ENCODE measurements around the gene LEFTY1.

The LEFTY1 gene

GRCh38 chr1:225870911-225871310 is 18.0 kb downstream of the LEFTY1 start:
- no peak for DNase-seq (ENCODE audit: low spot score)
- H2BK12ac ChIP-seq (ENCODE audit: low read length), result no peak overlapping the region
- no peak overlapping the region for H2AFZ ChIP-seq (ENCODE audit: low read length)
- no peak overlapping the region for H2BK15ac ChIP-seq (ENCODE audit: low read length)
- no peak overlapping the region for H3K4me3 ChIP-seq (ENCODE audit: low read length in 2 of 2)
- H3K14ac ChIP-seq (ENCODE audit: low read length), result no peak overlapping the region
- no peaks in the 10 kb centered on the region for H3K27me3 ChIP-seq (ENCODE audit: control insufficient read depth in 3 of 3, insufficient read depth in 3 of 3, low read depth in 1 of 3, low read length in 3 of 3)
- no peak overlapping the region for H3K4ac ChIP-seq (ENCODE audit: low read length)
- H3K9me3 ChIP-seq (replicated peaks in 1 of 2; ENCODE audit: control insufficient read depth in 2 of 2, insufficient read depth in 1 of 2, low read depth in 1 of 2, low read length in 2 of 2), result no peaks in the 10 kb centered on the region
- no peak overlapping the region for H2BK5ac ChIP-seq (ENCODE audit: low read length)
- no peak overlapping the region for H2AK5ac ChIP-seq (ENCODE audit: low read depth, low read length)
- WGBS, 2 donors (ENCODE audit: extremely low coverage in 2 of 2, insufficient read length in 2 of 2, insufficient replicate concordance in 1 of 2), result no CpG with 5 or more reads among the region's 3 CpGs
- H3K23ac ChIP-seq (ENCODE audit: low read depth, low read length, poor library complexity), result no peak overlapping the region
- H3K79me1 ChIP-seq (ENCODE audit: low read depth, low read length), result no peaks in the 10 kb centered on the region
- no peak overlapping the region for H3K9ac ChIP-seq (ENCODE audit: low read depth, low read length, poor library complexity)
- no peak overlapping the region for H4K8ac ChIP-seq (ENCODE audit: low read depth, low read length)
- H3K18ac ChIP-seq (ENCODE audit: low read length), result no peak overlapping the region
- no peak overlapping the region for H2BK120ac ChIP-seq (ENCODE audit: low read depth, low read length)
- H3K4me2 ChIP-seq (ENCODE audit: insufficient read depth, low read length, poor library complexity, severe bottlenecking), result no peak overlapping the region
- H3K27ac ChIP-seq (replicated peaks; ENCODE audit: low read length), result no peak overlapping the region
- H3K36me3 ChIP-seq (replicated peaks in 1 of 2; ENCODE audit: control insufficient read depth in 2 of 2, insufficient read depth in 2 of 2, low read length in 2 of 2), result peaks cover 0 to 43% of the 10 kb centered on the region in 2 donors
- H4K91ac ChIP-seq (ENCODE audit: low read depth, low read length, poor library complexity), result no peak overlapping the region
- no peaks in the 10 kb centered on the region for H3K4me1 ChIP-seq (ENCODE audit: control insufficient read depth in 2 of 2, insufficient read depth in 1 of 2, low read depth in 1 of 2, low read length in 2 of 2)

GRCh38 chr1:225868631-225869330 is 20.2 kb downstream of the LEFTY1 start:
- Histone ChIP-seq H3K79me1 (ENCODE audit: low read depth, low read length) (no peaks in the 10 kb centered on the region), H3K27me3 (ENCODE audit: control insufficient read depth in 3 of 3, insufficient read depth in 3 of 3, low read depth in 1 of 3, low read length in 3 of 3) (no peaks in the 10 kb centered on the region), H3K4ac (ENCODE audit: low read length) (no peak overlapping the region), H3K9me3 (replicated peaks in 1 of 2; ENCODE audit: control insufficient read depth in 2 of 2, insufficient read depth in 1 of 2, low read depth in 1 of 2, low read length in 2 of 2) (no peaks in the 10 kb centered on the region), H2AFZ (ENCODE audit: low read length) (no peak overlapping the region), H3K27ac (replicated peaks; ENCODE audit: low read length) (no peak overlapping the region), H3K4me3 (ENCODE audit: low read length in 2 of 2) (no peak overlapping the region), H3K4me1 (ENCODE audit: control insufficient read depth in 2 of 2, insufficient read depth in 1 of 2, low read depth in 1 of 2, low read length in 2 of 2) (no peaks in the 10 kb centered on the region), H2AK5ac (ENCODE audit: low read depth, low read length) (no peak overlapping the region), H3K4me2 (ENCODE audit: insufficient read depth, low read length, poor library complexity, severe bottlenecking) (no peak overlapping the region), H3K18ac (ENCODE audit: low read length) (no peak overlapping the region), H3K14ac (ENCODE audit: low read length) (peak overlapping the region; percentile 10), H3K23ac (ENCODE audit: low read depth, low read length, poor library complexity) (no peak overlapping the region), H4K8ac (ENCODE audit: low read depth, low read length) (no peak overlapping the region), H4K91ac (ENCODE audit: low read depth, low read length, poor library complexity) (no peak overlapping the region), H2BK120ac (ENCODE audit: low read depth, low read length) (no peak overlapping the region), H3K36me3 (replicated peaks in 1 of 2; ENCODE audit: control insufficient read depth in 2 of 2, insufficient read depth in 2 of 2, low read length in 2 of 2) (peaks cover 0 to 56% of the 10 kb centered on the region in 2 donors), H2BK15ac (ENCODE audit: low read length) (no peak overlapping the region), H2BK12ac (ENCODE audit: low read length) (no peak overlapping the region), H2BK5ac (ENCODE audit: low read length) (no peak overlapping the region), H3K9ac (ENCODE audit: low read depth, low read length, poor library complexity) (no peak overlapping the region)
- no CpG with 5 or more reads among the region's 8 CpGs for WGBS, 2 donors (ENCODE audit: extremely low coverage in 2 of 2, insufficient read length in 2 of 2, insufficient replicate concordance in 1 of 2)
- DNase-seq (ENCODE audit: low spot score), result no peak

- H3K4ac ChIP-seq (ENCODE audit: low read length), result no peak overlapping the region
- no CpG with 5 or more reads among the region's 6 CpGs for WGBS, 2 donors (ENCODE audit: extremely low coverage in 2 of 2, insufficient read length in 2 of 2, insufficient replicate concordance in 1 of 2)
- H2BK120ac ChIP-seq (ENCODE audit: low read depth, low read length), result no peak overlapping the region
- H2AK5ac ChIP-seq (ENCODE audit: low read depth, low read length), result no peak overlapping the region
- no peaks in the 10 kb centered on the region for H3K4me1 ChIP-seq (ENCODE audit: control insufficient read depth in 2 of 2, insufficient read depth in 1 of 2, low read depth in 1 of 2, low read length in 2 of 2)
- H3K18ac ChIP-seq (ENCODE audit: low read length), result peak overlapping the region; percentile 8
- no peak overlapping the region for H3K9ac ChIP-seq (ENCODE audit: low read depth, low read length, poor library complexity)
- H3K14ac ChIP-seq (ENCODE audit: low read length), result no peak overlapping the region
- no peaks in the 10 kb centered on the region for H3K27me3 ChIP-seq (ENCODE audit: control insufficient read depth in 3 of 3, insufficient read depth in 3 of 3, low read depth in 1 of 3, low read length in 3 of 3)
- H3K23ac ChIP-seq (ENCODE audit: low read depth, low read length, poor library complexity), result no peak overlapping the region
- no peak overlapping the region for H2BK15ac ChIP-seq (ENCODE audit: low read length)
- H4K8ac ChIP-seq (ENCODE audit: low read depth, low read length), result no peak overlapping the region
- H3K9me3 ChIP-seq (replicated peaks in 1 of 2; ENCODE audit: control insufficient read depth in 2 of 2, insufficient read depth in 1 of 2, low read depth in 1 of 2, low read length in 2 of 2), result no peaks in the 10 kb centered on the region
- H3K4me3 ChIP-seq (ENCODE audit: low read length in 2 of 2), result no peak overlapping the region
- DNase-seq (ENCODE audit: low spot score), result no peak
- H3K27ac ChIP-seq (replicated peaks; ENCODE audit: low read length), result no peak overlapping the region
- H3K79me1 ChIP-seq (ENCODE audit: low read depth, low read length), result no peaks in the 10 kb centered on the region
- peaks cover 2 to 57% of the 10 kb centered on the region in 2 donors for H3K36me3 ChIP-seq (replicated peaks in 1 of 2; ENCODE audit: control insufficient read depth in 2 of 2, insufficient read depth in 2 of 2, low read length in 2 of 2)
- H2BK12ac ChIP-seq (ENCODE audit: low read length), result no peak overlapping the region
- H2BK5ac ChIP-seq (ENCODE audit: low read length), result no peak overlapping the region
- no peak overlapping the region for H4K91ac ChIP-seq (ENCODE audit: low read depth, low read length, poor library complexity)
- H3K4me2 ChIP-seq (ENCODE audit: insufficient read depth, low read length, poor library complexity, severe bottlenecking), result no peak overlapping the region
- no peak overlapping the region for H2AFZ ChIP-seq (ENCODE audit: low read length)
These were observed 22.0 kb downstream of the LEFTY1 start for GRCh38 chr1:225866981-225867380.

DNA sequence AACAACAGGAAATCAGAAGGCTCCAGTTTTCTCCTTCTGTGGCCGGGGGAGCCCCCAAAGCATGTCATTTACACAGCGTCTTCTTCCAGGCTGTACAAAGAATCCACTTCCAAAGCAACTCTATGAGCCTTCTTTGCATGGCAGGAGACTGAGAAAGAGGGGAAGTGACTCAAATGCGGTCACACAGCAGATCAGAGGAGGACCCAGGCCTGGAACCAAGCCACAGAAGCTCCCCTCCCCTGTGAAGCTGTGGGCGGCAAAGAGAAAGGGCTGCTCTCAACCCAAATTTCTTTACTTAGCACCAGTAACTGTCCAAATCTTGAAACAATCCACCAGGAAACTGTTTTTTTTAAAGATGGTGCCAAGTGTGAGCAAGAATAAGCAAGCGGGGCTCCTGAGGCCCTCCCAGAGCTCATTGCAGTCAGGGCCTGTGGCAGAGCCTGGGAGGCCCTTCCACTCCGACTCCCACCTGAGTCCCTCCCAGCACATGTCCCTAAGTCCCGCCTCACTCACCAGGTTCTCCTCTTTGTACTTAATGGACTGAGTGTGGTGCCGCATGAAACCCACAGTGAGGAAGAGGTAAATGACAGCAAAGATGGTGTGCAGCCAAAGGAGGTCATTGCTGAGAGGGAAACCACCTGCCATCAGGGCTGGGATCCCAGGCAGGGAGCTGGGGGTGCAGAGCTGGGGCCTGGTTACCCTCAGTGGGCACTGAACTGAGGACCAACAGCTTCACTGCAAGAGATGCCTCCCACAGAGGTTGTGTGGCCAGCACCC is 22.7 kb downstream of the LEFTY1 start:
- no CpG with 5 or more reads among the region's 8 CpGs for WGBS, 2 donors (ENCODE audit: extremely low coverage in 2 of 2, insufficient read length in 2 of 2, insufficient replicate concordance in 1 of 2)
- DNase-seq (ENCODE audit: low spot score), result no peak

More for the DNA sequence above, 22.7 kb downstream of the LEFTY1 start:
- no peak overlapping the region for H3K4ac ChIP-seq (ENCODE audit: low read length)
- no peak overlapping the region for H3K9ac ChIP-seq (ENCODE audit: low read depth, low read length, poor library complexity)
- no peak overlapping the region for H2BK12ac ChIP-seq (ENCODE audit: low read length)
- H3K79me1 ChIP-seq (ENCODE audit: low read depth, low read length), result no peaks in the 10 kb centered on the region
- H3K4me3 ChIP-seq (ENCODE audit: low read length in 2 of 2), result no peak overlapping the region
- no peak overlapping the region for H2BK5ac ChIP-seq (ENCODE audit: low read length)
- H2AFZ ChIP-seq (ENCODE audit: low read length), result no peak overlapping the region
- no peak overlapping the region for H3K14ac ChIP-seq (ENCODE audit: low read length)
- H3K4me2 ChIP-seq (ENCODE audit: insufficient read depth, low read length, poor library complexity, severe bottlenecking), result no peak overlapping the region
- no peak overlapping the region for H3K23ac ChIP-seq (ENCODE audit: low read depth, low read length, poor library complexity)
- no peak overlapping the region for H4K8ac ChIP-seq (ENCODE audit: low read depth, low read length)
- H3K36me3 ChIP-seq (replicated peaks in 1 of 2; ENCODE audit: control insufficient read depth in 2 of 2, insufficient read depth in 2 of 2, low read length in 2 of 2), result peaks cover 3 to 57% of the 10 kb centered on the region in 2 donors
- H2BK120ac ChIP-seq (ENCODE audit: low read depth, low read length), result no peak overlapping the region
- no peak overlapping the region for H3K27ac ChIP-seq (replicated peaks; ENCODE audit: low read length)
- H3K27me3 ChIP-seq (ENCODE audit: control insufficient read depth in 3 of 3, insufficient read depth in 3 of 3, low read depth in 1 of 3, low read length in 3 of 3), result no peaks in the 10 kb centered on the region
- no peak overlapping the region for H2BK15ac ChIP-seq (ENCODE audit: low read length)
- no peak overlapping the region for H2AK5ac ChIP-seq (ENCODE audit: low read depth, low read length)
- H3K9me3 ChIP-seq (replicated peaks in 1 of 2; ENCODE audit: control insufficient read depth in 2 of 2, insufficient read depth in 1 of 2, low read depth in 1 of 2, low read length in 2 of 2), result no peaks in the 10 kb centered on the region
- H3K4me1 ChIP-seq (ENCODE audit: control insufficient read depth in 2 of 2, insufficient read depth in 1 of 2, low read depth in 1 of 2, low read length in 2 of 2), result no peaks in the 10 kb centered on the region
- no peak overlapping the region for H4K91ac ChIP-seq (ENCODE audit: low read depth, low read length, poor library complexity)
- H3K18ac ChIP-seq (ENCODE audit: low read length), result no peak overlapping the region

Data from neuronal stem cell (in vitro differentiated cells).